Measurements from ENCODE around the gene EGR2.

DNA sequence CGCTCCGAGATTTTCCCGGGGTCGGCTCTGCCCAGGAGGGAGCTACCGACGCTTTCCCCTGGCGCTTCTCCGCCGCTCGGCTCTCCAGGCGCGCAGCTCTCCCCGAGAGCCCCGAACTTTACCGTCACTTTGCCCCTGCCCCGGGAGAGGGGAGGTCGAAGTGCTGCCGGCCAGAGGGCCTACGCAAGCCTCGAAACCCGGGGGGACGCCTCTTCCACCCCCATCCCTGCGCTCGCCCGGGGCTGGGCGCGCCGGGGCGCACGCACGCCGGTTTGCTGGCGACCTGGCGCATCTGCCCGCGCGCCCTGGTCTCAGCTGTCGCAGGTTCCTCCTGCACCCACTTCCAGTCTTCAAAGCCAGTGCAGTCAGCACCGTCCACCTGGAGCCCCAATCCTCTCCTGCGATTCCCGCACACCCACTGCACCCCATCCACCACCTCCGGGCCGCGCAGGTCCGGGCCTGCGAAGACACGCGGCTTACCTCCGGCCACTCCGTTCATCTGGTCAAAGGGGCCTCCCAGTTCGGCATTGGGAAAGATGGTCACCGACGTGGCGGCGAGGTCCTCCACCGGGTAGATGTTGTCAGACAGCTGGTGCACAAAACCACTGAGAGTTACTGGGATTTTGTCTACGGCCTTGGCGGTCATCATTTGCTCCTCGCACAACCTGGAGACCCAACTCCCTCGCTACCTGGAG, 638 bp downstream of the EGR2 start:
- TF ChIP-seq POLR2AphosphoS5 (IDR thresholded peaks at IDR 0.05; ENCODE audit: low read depth, low read length) (no peak), TAF1 (IDR thresholded peaks at IDR 0.05; ENCODE audit: borderline replicate concordance, low read depth, low read length) (no peak)
